Loucy (cell line): ENCODE results near the gene GORASP2.

ENCODE experiments used
- EZH2phosphoT487 ChIP-seq: fragments of 200-600 bp; IDR thresholded peaks from 2 replicates; pipeline ENCODE4 v1.6.1; 2018; ENCODE audit warnings: antibody characterized with exemption, mild to moderate bottlenecking, moderate library complexity, borderline replicate concordance
- TF ChIP-seq, protein P1 (sequence below): fragments of 200-600 bp; sonication (generic); conservative IDR thresholded peaks from 2 replicates; pipeline ENCODE4 v1.5.1; 2014; ENCODE audit warnings: mild to moderate bottlenecking, antibody characterized with exemption, low read length

- no peak for TF ChIP-seq EZH2phosphoT487
- TF ChIP-seq, protein P1, sequence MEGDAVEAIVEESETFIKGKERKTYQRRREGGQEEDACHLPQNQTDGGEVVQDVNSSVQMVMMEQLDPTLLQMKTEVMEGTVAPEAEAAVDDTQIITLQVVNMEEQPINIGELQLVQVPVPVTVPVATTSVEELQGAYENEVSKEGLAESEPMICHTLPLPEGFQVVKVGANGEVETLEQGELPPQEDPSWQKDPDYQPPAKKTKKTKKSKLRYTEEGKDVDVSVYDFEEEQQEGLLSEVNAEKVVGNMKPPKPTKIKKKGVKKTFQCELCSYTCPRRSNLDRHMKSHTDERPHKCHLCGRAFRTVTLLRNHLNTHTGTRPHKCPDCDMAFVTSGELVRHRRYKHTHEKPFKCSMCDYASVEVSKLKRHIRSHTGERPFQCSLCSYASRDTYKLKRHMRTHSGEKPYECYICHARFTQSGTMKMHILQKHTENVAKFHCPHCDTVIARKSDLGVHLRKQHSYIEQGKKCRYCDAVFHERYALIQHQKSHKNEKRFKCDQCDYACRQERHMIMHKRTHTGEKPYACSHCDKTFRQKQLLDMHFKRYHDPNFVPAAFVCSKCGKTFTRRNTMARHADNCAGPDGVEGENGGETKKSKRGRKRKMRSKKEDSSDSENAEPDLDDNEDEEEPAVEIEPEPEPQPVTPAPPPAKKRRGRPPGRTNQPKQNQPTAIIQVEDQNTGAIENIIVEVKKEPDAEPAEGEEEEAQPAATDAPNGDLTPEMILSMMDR = no peak
Measured at GRCh38 chr2:170985407-170985806, 56.4 kb downstream of the GORASP2 start.
